Spinal cord (tissue), 10 donors: ENCODE results near the gene RNF220. TPM values are rescaled to one million over a fixed set of nuclear protein-coding genes. Genes with fewer than 3 reads are reported as not detected.
A peak's percentile ranks its signal among the peaks of the same experiment; 100 is the strongest.

Experiments used
- DNase-seq, 6 donors: peaks; one replicate each; pipeline versions ENCODE4 v3.0.0 to v3.0.0-alpha.2; 2013 to 2015; ENCODE audit warnings: low spot score in 6 of 6, low read depth in 4 of 6
- H3K27ac ChIP-seq: one replicate; pipeline ENCODE4 v1.5.1; 2013; ENCODE audit warnings: low read depth, low read length, control low read depth
- H3K27me3 ChIP-seq: one replicate; pipeline ENCODE4 v1.6.1; 2013; ENCODE audit warnings: low read length; ENCODE audit not compliant: control insufficient read depth, insufficient read depth
- H3K36me3 ChIP-seq: one replicate; pipeline ENCODE4 v1.6.1; 2013; ENCODE audit warnings: low read length; ENCODE audit not compliant: control insufficient read depth, insufficient read depth
- H3K4me1 ChIP-seq: one replicate; pipeline ENCODE4 v1.6.1; 2013; ENCODE audit warnings: low read length; ENCODE audit not compliant: control insufficient read depth, insufficient read depth
- H3K4me3 ChIP-seq: one replicate; pipeline ENCODE4 v1.5.1; 2013; ENCODE audit warnings: low read depth, low read length, control low read depth
- H3K9me3 ChIP-seq: one replicate; pipeline ENCODE4 v1.6.1; 2013; ENCODE audit warnings: low read length; ENCODE audit not compliant: control insufficient read depth, insufficient read depth
- WGBS: methylation state at CpG from one replicate; pipeline ENCODE4 v1.1.5; 2013; ENCODE audit warnings: missing lambda C conversion rate; ENCODE audit not compliant: insufficient coverage; 5-methylcytosine and 5-hydroxymethylcytosine counted together
- polyA plus RNA-seq, 2 donors: library from polyadenylated mRNA; unstranded; fragments of 120-200 nt; gene quantifications; one replicate each; pipeline ENCODE4 v1.2.1, GENCODE V29; 2013; ENCODE audit not compliant: insufficient read length in 2 of 2
- total RNA-seq, 2 donors: library from RNA; depleted of rRNA in 1 of 2; stranded (reverse); fragments of 120-200 nt in 1 of 2; fragments of >200 nt in 1 of 2; gene quantifications; one replicate each; pipeline versions ENCODE4 v1.2.3 to v1.2.4, GENCODE V29; 2013 to 2014
- donor health status: healthy.

Gene RNF220
- total and polyA plus RNA-seq, 4 donors: 43.0 to 123 (median 99.5) TPM

- Histone ChIP-seq H3K9me3 (no peaks in the 10 kb centered on the region), H3K27me3 (peaks cover 4% of the 10 kb centered on the region), H3K27ac (no peak overlapping the region), H3K4me3 (no peak overlapping the region), H3K4me1 (peaks cover 20% of the 10 kb centered on the region), H3K36me3 (no peaks in the 10 kb centered on the region)
- WGBS: 62% methylated on average over 3 of the region's 3 CpGs
- no peak for DNase-seq
These were observed 199.3 kb downstream of the RNF220 start for GRCh38 chr1:44604157-44604955.

GRCh38 chr1:44605914-44606615, 201.0 kb downstream of the RNF220 start:
- Histone ChIP-seq H3K36me3 (no peaks in the 10 kb centered on the region), H3K4me1 (peaks cover 26% of the 10 kb centered on the region), H3K9me3 (no peaks in the 10 kb centered on the region), H3K4me3 (no peak overlapping the region), H3K27me3 (peaks cover 9% of the 10 kb centered on the region), H3K27ac (no peak overlapping the region)
- DNase-seq: no peak
- WGBS: 88% methylated on average over 12 of the region's 12 CpGs

- Histone ChIP-seq H3K27ac (no peak overlapping the region), H3K4me3 (no peak overlapping the region), H3K4me1 (peaks cover 26% of the 10 kb centered on the region), H3K36me3 (no peaks in the 10 kb centered on the region), H3K9me3 (no peaks in the 10 kb centered on the region), H3K27me3 (peaks cover 9% of the 10 kb centered on the region)
- no peak for DNase-seq
- 80% methylated on average over 8 of the region's 8 CpGs for WGBS
These were observed 201.7 kb downstream of the RNF220 start for GRCh38 chr1:44606701-44607281.

GRCh38 chr1:44608141-44608540, 203.1 kb downstream of the RNF220 start:
- WGBS: 77% methylated on average over 6 of the region's 6 CpGs

GRCh38 chr1:44609412-44609767, 204.3 kb downstream of the RNF220 start:
- peak in 2 of 6 donors; percentile 49 to 52 for DNase-seq
- 44% methylated on average over 6 of the region's 10 CpGs for WGBS
- peaks cover 3% of the 10 kb centered on the region for H3K36me3 ChIP-seq
- no peaks in the 10 kb centered on the region for H3K9me3 ChIP-seq
- peaks cover 8% of the 10 kb centered on the region for H3K4me1 ChIP-seq
- H3K27me3 ChIP-seq: peaks cover 7% of the 10 kb centered on the region
- H3K27ac ChIP-seq: no peak overlapping the region
- H3K4me3 ChIP-seq: no peak overlapping the region

More at GRCh38 chr1:44608141-44608540, 203.1 kb downstream of the RNF220 start:
- peaks cover 18% of the 10 kb centered on the region for H3K4me1 ChIP-seq
- peaks cover 9% of the 10 kb centered on the region for H3K27me3 ChIP-seq
- DNase-seq: no peak
- no peaks in the 10 kb centered on the region for H3K36me3 ChIP-seq
- no peak overlapping the region for H3K27ac ChIP-seq
- H3K4me3 ChIP-seq: no peak overlapping the region
- H3K9me3 ChIP-seq: no peaks in the 10 kb centered on the region

GRCh38 chr1:44609768-44610526, 204.9 kb downstream of the RNF220 start:
- peaks cover 6% of the 10 kb centered on the region for H3K4me1 ChIP-seq
- WGBS: 69% methylated on average over 15 of the region's 25 CpGs
- H3K27ac ChIP-seq: no peak overlapping the region
- H3K9me3 ChIP-seq: no peaks in the 10 kb centered on the region
- peaks cover 3% of the 10 kb centered on the region for H3K36me3 ChIP-seq
- DNase-seq: no peak
- peaks cover 7% of the 10 kb centered on the region for H3K27me3 ChIP-seq
- no peak overlapping the region for H3K4me3 ChIP-seq

- 70% methylated on average over 9 of the region's 12 CpGs for WGBS
- Histone ChIP-seq H3K36me3 (peaks cover 3% of the 10 kb centered on the region), H3K9me3 (no peaks in the 10 kb centered on the region), H3K4me3 (no peak overlapping the region), H3K27ac (no peak overlapping the region), H3K27me3 (peaks cover 7% of the 10 kb centered on the region), H3K4me1 (peaks cover 6% of the 10 kb centered on the region)
- DNase-seq: no peak
These were observed 205.6 kb downstream of the RNF220 start for GRCh38 chr1:44610527-44611148.

GRCh38 chr1:44611419-44611818, 206.4 kb downstream of the RNF220 start:
- 84% methylated on average over 3 of the region's 5 CpGs for WGBS
- H3K36me3 ChIP-seq: peaks cover 3% of the 10 kb centered on the region
- H3K4me3 ChIP-seq: no peak overlapping the region

GRCh38 chr1:44611866-44612265, 206.8 kb downstream of the RNF220 start:
- 70% methylated on average over 4 of the region's 4 CpGs for WGBS
- no peak overlapping the region for H3K27ac ChIP-seq
- peaks cover 13% of the 10 kb centered on the region for H3K27me3 ChIP-seq
- no peak overlapping the region for H3K4me3 ChIP-seq
- H3K36me3 ChIP-seq: peaks cover 4% of the 10 kb centered on the region
- H3K9me3 ChIP-seq: no peaks in the 10 kb centered on the region
- H3K4me1 ChIP-seq: peaks cover 9% of the 10 kb centered on the region
- no peak for DNase-seq

More at GRCh38 chr1:44611419-44611818, 206.4 kb downstream of the RNF220 start:
- Histone ChIP-seq H3K9me3 (no peaks in the 10 kb centered on the region), H3K4me1 (peaks cover 6% of the 10 kb centered on the region), H3K27ac (no peak overlapping the region), H3K27me3 (peaks cover 8% of the 10 kb centered on the region)
- DNase-seq: no peak
